HTERT RPE-1 (cell line): ENCODE measurements around the gene SMC1B.
"Not testable (repeated sequence)": the region's sequence is repeated elsewhere in the genome, so short reads cannot be mapped to it uniquely, and the experiment has no call there.

Experiments used
- in situ Hi-C: fragments of 300-500 bp; cut with MboI; formaldehyde crosslinking; loops from 4 replicates; pipeline ENCODE4 v1.14.3; 2020; ENCODE audit warnings: low sequenced_read_pairs

Gene SMC1B

DNA sequence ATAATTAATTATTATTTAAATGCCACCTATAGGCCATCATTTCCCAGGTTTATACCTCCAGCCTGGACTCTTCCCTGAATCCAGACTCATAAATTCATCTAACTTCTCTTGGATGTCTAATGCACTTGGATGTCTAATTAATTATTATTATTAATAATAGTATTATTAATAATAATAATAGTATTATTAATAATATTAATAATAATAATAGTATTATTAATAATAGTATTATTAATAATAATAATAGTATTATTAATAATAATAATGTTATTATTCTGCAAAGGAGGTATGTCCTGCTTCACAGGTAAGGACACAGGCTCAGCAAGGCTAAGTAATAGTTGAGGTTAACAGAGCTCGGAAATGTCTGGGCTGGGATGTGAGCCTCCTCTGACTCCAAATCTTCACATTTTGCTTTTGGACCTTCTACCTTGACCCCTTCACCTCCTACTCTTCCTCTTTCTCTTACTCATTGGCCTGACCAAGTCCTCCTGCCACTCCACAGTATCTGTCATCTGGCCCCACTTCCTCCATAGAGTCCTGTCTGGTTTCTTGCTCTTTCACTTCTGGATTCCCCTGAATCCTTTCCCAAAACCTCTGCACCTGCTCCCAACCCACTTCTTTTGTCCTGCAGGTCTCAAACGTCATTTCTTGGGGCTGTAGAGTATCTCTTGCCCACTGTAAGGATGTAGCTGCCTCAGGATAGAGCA lies 8.1 kb upstream of the SMC1B start:
- in situ Hi-C loops, result no loop called here

DNA sequence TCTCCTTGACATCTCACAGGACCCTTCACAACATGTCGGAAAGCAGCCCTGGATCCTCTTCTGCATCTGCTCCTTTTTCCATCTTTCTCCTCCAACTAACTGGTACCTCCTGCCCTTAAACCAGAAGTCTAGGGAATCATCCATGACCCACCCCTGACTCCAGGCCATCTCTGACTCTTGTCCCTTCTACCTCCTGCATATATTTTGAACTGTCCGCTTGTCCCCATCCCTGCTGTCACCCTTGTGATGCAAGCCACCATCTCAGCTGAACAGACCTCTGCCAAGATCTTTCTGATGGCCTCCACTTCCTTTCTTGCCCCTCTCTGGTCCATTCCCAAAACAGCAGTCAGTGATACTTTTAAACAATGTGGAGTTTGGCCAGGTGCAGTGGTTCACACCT lies 7.1 kb upstream of the SMC1B start:
- in situ Hi-C loops, result no loop called here

DNA sequence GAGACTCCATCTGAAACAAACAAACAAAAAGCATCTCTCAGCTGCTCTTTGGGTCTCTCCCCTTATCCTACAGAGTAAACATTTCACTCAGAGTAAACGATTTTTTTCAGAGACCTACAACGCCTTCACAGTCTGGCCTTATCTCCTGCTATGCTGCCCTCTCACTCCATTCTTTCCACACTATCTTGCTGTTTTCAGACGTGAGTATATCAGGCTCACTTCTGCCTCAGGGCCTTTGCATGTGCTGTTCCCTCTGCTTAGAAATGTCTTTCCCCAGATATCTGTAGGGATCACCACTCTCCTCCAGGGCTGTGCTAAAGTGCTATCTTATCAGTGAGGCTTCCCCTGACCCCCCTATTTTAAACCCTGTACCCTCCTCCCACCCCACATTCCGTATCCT lies 6.6 kb upstream of the SMC1B start:
- in situ Hi-C loops, result no loop called here

GRCh38 chr22:45418770-45419138 lies 5.4 kb upstream of the SMC1B start:
- in situ Hi-C loops, result no loop called here

GRCh38 chr22:45418056-45418769 lies 4.8 kb upstream of the SMC1B start:
- in situ Hi-C loops, result no loop called here

GRCh38 chr22:45413013-45413367 lies 409 bp downstream of the SMC1B start:
- in situ Hi-C loops, result no loop called here

DNA sequence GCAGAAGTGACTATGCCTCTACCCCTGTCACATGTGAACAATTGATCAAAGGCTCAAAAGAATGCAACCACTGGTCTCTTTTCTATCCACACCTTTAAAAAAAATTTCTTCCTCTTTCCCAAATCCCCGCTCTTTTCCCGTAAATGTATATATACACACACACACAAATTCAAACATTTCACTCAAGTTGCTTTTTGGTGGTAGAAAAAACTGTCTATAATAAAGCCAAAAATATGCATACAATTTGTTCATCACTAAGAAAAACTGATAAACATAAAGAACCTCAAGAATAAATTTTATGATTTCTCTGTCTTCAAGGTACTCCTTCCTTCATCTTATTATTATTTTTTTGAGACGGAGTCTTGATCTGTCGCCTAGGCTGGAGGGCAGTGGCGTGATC lies 5.6 kb downstream of the SMC1B start:
- in situ Hi-C loops, result no loop called here

- in situ Hi-C loops, result no loop called here
Observed at GRCh38 chr22:45402466-45402985, 10.9 kb downstream of the SMC1B start.

DNA sequence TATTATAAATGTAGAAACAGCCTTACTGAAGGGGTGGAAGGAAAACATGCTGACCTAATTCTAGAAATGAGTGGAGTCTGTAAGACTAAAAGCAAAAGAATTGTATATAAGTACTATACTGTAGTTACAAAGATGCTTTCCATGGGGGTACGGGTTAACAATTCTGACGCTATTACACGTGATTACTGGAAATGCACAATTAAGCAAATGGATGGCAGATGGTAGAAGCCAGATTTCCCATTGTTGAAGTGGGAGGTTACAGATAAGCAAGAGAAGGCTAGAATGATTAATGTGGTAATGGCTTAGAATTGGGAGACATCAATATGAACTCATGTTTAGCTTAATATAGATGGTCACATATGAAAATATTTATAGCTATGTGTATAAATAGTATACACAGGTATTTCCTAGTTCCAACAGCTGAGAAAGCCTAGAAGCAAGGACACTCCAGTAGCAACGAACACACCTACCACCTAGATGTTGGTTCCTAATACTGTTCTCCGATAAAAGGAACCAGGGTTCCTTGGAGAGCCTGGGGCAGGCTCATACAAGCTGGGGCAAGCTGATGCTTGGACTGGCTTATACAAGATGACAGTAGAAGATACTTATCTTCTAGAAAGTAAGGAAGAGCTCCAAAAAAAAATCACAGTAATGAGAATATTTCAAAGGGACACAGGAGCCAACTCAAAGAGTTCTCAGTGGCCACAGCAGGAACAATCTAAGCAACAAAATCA lies 13.5 kb downstream of the SMC1B start:
- in situ Hi-C loops, result no loop called here

DNA sequence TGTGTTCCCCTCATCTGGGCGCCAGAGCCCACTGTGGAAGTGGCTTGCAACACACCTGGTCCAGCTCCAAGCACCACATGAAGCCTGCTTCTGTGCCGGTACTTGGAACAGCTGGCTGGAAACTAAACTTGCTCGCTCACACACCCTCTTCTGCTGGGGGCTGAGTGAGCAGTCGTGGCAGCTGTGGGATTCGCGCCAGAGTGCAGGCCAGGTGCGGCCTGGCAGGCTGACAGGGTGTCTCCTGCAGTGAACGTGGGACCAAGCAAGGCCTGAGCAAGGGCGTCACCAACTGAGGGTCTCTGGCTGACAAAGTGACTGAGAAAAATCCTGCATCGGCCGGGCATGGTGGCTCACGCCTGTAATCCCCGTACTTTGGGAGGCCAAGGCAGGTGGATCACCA lies 15.2 kb downstream of the SMC1B start:
- in situ Hi-C loops, result no loop called here

GRCh38 chr22:45397806-45398205 lies 15.6 kb downstream of the SMC1B start:
- in situ Hi-C loops, result no loop called here

DNA sequence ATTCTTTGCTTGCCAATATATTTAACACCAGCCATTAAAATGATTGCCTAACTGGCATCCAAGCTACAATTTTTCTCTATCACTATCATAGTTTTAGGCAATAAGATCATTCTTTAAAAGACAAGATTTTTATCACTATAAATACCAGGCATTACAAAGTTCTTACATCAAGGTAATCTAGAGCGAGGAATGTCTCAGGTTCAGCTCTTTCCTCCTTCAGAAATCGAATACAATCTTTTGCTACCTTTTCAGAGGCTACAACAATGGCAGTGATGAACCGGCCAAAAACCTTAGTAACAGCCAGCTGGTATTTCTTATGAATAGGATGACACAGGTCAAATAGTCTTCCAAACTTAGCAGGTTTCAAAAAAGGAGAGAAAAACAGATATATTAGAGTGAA lies 23.9 kb downstream of the SMC1B start:
- in situ Hi-C loops, result no loop called here

DNA sequence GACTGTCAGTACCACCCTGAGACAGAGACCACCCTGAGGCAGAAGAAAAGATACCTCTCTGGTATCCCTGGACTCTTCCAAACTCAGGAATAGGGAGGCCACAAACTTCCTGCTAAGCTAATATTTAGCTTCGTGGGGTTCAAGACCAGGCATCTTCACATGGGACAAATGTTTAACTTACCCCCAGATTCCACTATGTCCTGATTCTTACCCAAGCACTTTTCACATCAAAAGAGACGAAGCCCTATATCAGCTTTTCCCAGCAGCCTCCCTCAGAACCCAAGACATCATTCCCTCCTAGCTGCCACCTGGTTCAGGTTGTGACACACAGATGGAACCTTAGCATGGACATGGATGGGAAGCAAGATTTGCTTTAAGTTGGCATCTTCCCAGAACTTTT lies 32.1 kb downstream of the SMC1B start:
- in situ Hi-C loops, result no loop called here

DNA sequence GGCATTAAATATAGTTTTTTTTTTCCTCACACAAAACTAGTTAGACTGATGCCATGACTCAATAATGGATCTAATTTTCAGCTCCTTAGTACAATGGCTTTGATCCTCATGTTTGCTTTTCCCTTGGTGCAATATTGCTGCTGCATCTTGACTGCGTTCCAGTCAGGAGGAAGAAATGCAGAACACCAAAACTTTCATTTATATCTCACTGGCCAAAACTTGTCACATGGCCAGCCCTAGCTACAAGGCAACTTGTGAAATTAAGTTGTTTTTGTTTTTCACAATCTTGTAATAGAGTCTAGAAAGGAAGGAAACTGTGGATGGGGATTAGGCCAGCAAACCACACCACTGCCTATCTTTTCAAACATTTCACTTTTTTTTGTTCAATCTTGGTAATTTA lies 36.7 kb downstream of the SMC1B start:
- in situ Hi-C loops, result no loop called here

DNA sequence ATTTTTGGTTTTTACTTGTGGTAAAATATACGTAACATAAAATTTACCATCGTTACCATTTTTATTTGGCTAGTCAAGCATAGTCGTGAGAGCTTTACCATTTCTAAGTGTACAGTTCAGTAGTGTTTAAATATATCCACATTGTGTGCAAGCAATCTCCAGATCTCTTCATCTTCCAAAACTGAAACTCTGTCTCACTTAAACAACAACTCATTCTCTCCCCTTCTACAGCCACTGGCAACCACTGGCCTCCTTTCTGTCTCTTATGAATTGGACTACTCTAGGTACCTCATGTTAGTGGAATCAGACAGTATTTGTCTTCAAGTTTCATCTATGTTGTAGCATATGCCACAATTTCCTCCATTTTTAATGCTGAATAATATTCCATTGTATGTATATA lies 37.4 kb downstream of the SMC1B start:
- in situ Hi-C loops, result no loop called here

DNA sequence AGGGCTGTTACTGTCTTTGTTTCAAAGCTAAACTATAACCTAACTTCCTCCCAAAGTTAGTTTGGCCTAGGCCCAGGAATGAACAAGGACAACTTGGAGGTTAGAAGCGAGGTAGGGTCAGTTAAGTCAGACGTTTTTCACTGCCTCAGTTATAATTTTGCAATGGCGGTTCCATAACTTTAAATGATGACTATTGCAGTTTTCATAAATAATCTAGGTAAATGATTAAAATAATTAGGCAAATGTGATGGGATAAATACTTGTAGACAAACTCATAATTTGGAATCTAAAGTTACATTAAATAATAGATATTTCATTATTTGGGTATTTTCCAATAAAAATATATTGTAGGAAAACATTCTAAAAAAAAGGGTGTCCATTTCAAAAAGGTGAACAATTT lies 39.8 kb downstream of the SMC1B start:
- in situ Hi-C loops, result not testable (repeated sequence)

DNA sequence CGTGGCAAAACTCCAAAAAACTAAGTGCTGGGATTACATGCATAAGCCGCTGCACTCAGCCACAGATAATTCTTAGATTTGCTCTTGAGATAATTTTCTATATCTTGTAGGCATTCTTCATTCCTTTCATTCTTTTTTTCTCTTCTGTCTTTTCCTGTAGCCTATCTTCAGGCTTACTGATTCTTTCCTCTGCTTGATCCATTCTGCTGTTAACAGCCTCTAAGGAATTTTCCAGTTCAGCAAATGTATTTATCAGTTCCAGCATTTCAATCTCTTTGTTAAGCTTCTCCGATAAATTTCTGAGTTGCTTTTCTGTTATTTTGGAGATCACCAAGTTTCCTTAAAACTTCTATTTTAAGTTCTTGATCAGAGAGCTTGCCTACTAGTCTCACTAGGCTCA lies 46.7 kb downstream of the SMC1B start:
- in situ Hi-C loops, result no loop called here

- in situ Hi-C loops, result no loop called here
Observed at GRCh38 chr22:45359627-45360026, 53.8 kb downstream of the SMC1B start.

GRCh38 chr22:45358127-45358526 lies 55.3 kb downstream of the SMC1B start:
- in situ Hi-C loops, result no loop called here

DNA sequence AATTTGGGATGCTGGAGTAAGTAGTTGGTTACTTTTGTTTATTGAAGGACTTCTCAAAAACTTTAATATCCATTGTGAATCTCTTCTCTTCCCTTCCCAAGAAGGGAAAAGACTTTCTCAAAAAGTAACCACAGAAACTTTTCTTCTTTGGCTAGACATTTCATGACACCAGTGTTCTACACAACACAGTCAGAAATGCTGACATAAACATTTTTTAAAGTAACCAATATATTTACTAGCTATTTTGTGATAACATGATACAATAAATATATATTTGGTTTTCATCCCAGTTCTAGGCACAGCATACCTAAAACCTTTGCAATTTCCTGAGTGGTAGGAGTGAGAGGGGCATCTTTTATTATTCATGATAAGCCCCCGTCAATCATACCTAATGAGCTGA lies 55.9 kb downstream of the SMC1B start:
- in situ Hi-C loops, result no loop called here

DNA sequence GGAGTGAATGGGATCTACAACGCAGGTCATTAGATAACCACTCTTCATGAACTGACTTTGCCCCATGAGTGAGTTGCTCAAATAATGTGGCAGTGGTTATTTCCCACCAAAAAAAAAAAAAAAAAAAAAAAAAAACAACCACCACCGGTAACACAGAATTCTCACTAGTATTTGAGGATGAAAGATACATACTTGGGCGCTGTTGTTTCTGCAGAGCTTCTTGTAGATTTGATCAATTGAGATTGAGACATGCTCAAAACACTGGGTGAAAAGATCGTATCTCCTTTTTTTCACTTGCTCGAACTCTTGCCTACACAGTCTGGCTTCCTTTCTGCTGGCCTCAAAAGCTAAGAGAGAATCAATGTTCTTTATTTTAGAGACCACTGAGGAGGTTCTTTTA lies 59.6 kb downstream of the SMC1B start:
- in situ Hi-C loops, result no loop called here

- in situ Hi-C loops, result not testable (repeated sequence)
Observed at GRCh38 chr22:45352757-45353156, 60.6 kb downstream of the SMC1B start.
